GM23248 (cell line): ENCODE results near the gene MYH9.

ENCODE experiments used
- EZH2 ChIP-seq: fragments of 200-600 bp; sonication (generic); IDR thresholded peaks from 2 replicates; pipeline ENCODE4 v1.6.1; 2018; ENCODE audit warnings: antibody characterized with exemption, mild to moderate bottlenecking; ENCODE audit not compliant: insufficient read depth, poor library complexity, severe bottlenecking
- EZH2phosphoT487 ChIP-seq: fragments of 200-600 bp; sonication (generic); IDR thresholded peaks from 2 replicates; pipeline ENCODE4 v1.6.1; 2018; ENCODE audit warnings: antibody characterized with exemption, moderate library complexity, mild to moderate bottlenecking, low read depth; ENCODE audit not compliant: insufficient read depth

DNA sequence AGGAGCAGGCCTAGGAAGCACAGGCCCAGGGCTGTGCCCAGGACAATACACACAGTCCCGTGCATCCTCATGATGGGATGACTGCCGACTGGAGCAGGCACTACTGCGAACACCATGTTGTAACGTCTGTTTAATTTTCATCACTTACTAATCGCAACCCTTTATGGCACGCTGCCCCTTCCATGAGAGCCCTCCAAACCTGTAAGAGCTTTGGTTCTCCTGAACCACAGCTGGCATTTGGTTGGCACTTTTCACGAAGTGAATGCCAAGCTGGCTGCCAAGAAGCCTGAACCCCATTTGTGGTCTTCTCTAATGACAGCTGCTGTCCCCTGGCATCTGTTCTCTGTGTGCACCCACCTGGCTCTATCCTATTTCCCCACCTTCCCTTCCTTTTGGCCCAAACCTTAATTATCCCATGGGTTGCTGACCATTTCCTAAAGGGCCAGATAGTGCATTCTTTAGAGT, 98.3 kb downstream of the MYH9 start:
- TF ChIP-seq EZH2 = no peak
- TF ChIP-seq EZH2phosphoT487 = no peak
